HUES6 (cell line): ENCODE results near the gene FBXW5.

Source experiments
- H3K27ac ChIP-seq: 2 replicates; pipeline ENCODE4 v1.7.0; 2013; ENCODE audit warnings: low read depth, mild to moderate bottlenecking, low read length, inconsistent platforms
- H3K27me3 ChIP-seq: 2 replicates; pipeline ENCODE4 v1.6.1; 2013; ENCODE audit warnings: low read length; ENCODE audit not compliant: control insufficient read depth, insufficient read depth
- H3K36me3 ChIP-seq: 2 replicates; pipeline ENCODE4 v1.6.1; 2013; ENCODE audit warnings: low read length; ENCODE audit not compliant: control insufficient read depth, insufficient read depth
- H3K4me1 ChIP-seq: 2 replicates; pipeline ENCODE4 v1.6.1; 2013; ENCODE audit warnings: low read length; ENCODE audit not compliant: control insufficient read depth, insufficient read depth
- H3K4me3 ChIP-seq: 2 replicates; pipeline ENCODE4 v1.5.1; 2013; ENCODE audit warnings: low read depth, low read length
- H3K9ac ChIP-seq: one replicate; pipeline ENCODE4 v1.6.1; 2013; ENCODE audit warnings: mild to moderate bottlenecking, low read length
- H3K9me3 ChIP-seq: 2 replicates; pipeline ENCODE4 v1.6.1; 2013; ENCODE audit warnings: low read depth, low read length; ENCODE audit not compliant: control insufficient read depth, insufficient read depth

Gene FBXW5

GRCh38 chr9:136975644-136976043, 31.1 kb upstream of the FBXW5 start:
- Histone ChIP-seq H3K36me3 (no peaks in the 10 kb centered on the region), H3K4me3 (no peak overlapping the region), H3K27ac (no peak overlapping the region), H3K9ac (no peak overlapping the region), H3K9me3 (no peaks in the 10 kb centered on the region), H3K4me1 (peaks cover 7% of the 10 kb centered on the region), H3K27me3 (peaks cover 9% of the 10 kb centered on the region; the same call in 1 of the 2 replicates)

GRCh38 chr9:136974817-136975535, 30.4 kb upstream of the FBXW5 start:
- no peak overlapping the region for H3K27ac ChIP-seq
- H3K27me3 ChIP-seq: peaks cover 9% of the 10 kb centered on the region; the same call in 1 of the 2 replicates
- H3K9me3 ChIP-seq: no peaks in the 10 kb centered on the region
- no peaks in the 10 kb centered on the region for H3K36me3 ChIP-seq
- H3K4me1 ChIP-seq: peaks cover 7% of the 10 kb centered on the region
- H3K4me3 ChIP-seq: no peak overlapping the region
- no peak overlapping the region for H3K9ac ChIP-seq

GRCh38 chr9:136973618-136974617, 29.4 kb upstream of the FBXW5 start:
- no peak overlapping the region for H3K4me3 ChIP-seq
- H3K9ac ChIP-seq: no peak overlapping the region
- peaks cover 7% of the 10 kb centered on the region for H3K4me1 ChIP-seq
- H3K9me3 ChIP-seq: no peaks in the 10 kb centered on the region
- peaks cover 9% of the 10 kb centered on the region; the same call in 1 of the 2 replicates for H3K27me3 ChIP-seq
- H3K27ac ChIP-seq: no peak overlapping the region
- H3K36me3 ChIP-seq: no peaks in the 10 kb centered on the region

- Histone ChIP-seq H3K27ac (no peak overlapping the region), H3K27me3 (peaks cover 9% of the 10 kb centered on the region; the same call in 1 of the 2 replicates), H3K4me1 (peaks cover 7% of the 10 kb centered on the region; the same call in 1 of the 2 replicates), H3K4me3 (no peak overlapping the region), H3K9me3 (no peaks in the 10 kb centered on the region), H3K9ac (no peak overlapping the region), H3K36me3 (no peaks in the 10 kb centered on the region)
These were observed 28.2 kb upstream of the FBXW5 start for GRCh38 chr9:136972743-136973142.

GRCh38 chr9:136972335-136972734, 27.8 kb upstream of the FBXW5 start:
- Histone ChIP-seq H3K9ac (no peak overlapping the region), H3K4me3 (no peak overlapping the region), H3K36me3 (no peaks in the 10 kb centered on the region), H3K9me3 (no peaks in the 10 kb centered on the region), H3K27ac (no peak overlapping the region), H3K27me3 (peaks cover 6% of the 10 kb centered on the region; the same call in 1 of the 2 replicates), H3K4me1 (peaks cover 4% of the 10 kb centered on the region; the same call in 1 of the 2 replicates)

- Histone ChIP-seq H3K4me1 (no peaks in the 10 kb centered on the region), H3K27me3 (0 out of 2 replicates have a peak, but pooled peaks cover under 1% of the 10 kb centered on the region), H3K9me3 (no peaks in the 10 kb centered on the region), H3K4me3 (no peak overlapping the region), H3K27ac (no peak overlapping the region), H3K36me3 (no peaks in the 10 kb centered on the region), H3K9ac (no peak overlapping the region)
These were observed 27.2 kb upstream of the FBXW5 start for GRCh38 chr9:136971746-136972145.

- Histone ChIP-seq H3K9ac (no peak overlapping the region), H3K9me3 (no peaks in the 10 kb centered on the region), H3K27ac (no peak overlapping the region), H3K4me1 (peaks cover 8% of the 10 kb centered on the region), H3K36me3 (no peaks in the 10 kb centered on the region), H3K27me3 (no peaks in the 10 kb centered on the region), H3K4me3 (no peak overlapping the region)
These were observed 25.8 kb upstream of the FBXW5 start for GRCh38 chr9:136970361-136970760.

GRCh38 chr9:136969774-136970173, 25.2 kb upstream of the FBXW5 start:
- Histone ChIP-seq H3K27me3 (no peaks in the 10 kb centered on the region), H3K9ac (no peak overlapping the region), H3K4me3 (no peak overlapping the region), H3K9me3 (no peaks in the 10 kb centered on the region), H3K4me1 (peaks cover 8% of the 10 kb centered on the region), H3K27ac (no peak overlapping the region), H3K36me3 (no peaks in the 10 kb centered on the region)

GRCh38 chr9:136969150-136969549, 24.6 kb upstream of the FBXW5 start:
- Histone ChIP-seq H3K4me3 (no peak overlapping the region), H3K9me3 (no peaks in the 10 kb centered on the region), H3K27me3 (no peaks in the 10 kb centered on the region)

GRCh38 chr9:136968333-136969127, 24.0 kb upstream of the FBXW5 start:
- Histone ChIP-seq H3K4me3 (no peak overlapping the region), H3K36me3 (no peaks in the 10 kb centered on the region), H3K27me3 (no peaks in the 10 kb centered on the region), H3K27ac (no peak overlapping the region), H3K9me3 (no peaks in the 10 kb centered on the region), H3K4me1 (peaks cover 8% of the 10 kb centered on the region), H3K9ac (no peak overlapping the region)

More at GRCh38 chr9:136969150-136969549, 24.6 kb upstream of the FBXW5 start:
- Histone ChIP-seq H3K4me1 (peaks cover 8% of the 10 kb centered on the region), H3K27ac (no peak overlapping the region), H3K9ac (no peak overlapping the region), H3K36me3 (no peaks in the 10 kb centered on the region)
